Esophagus muscularis mucosa (tissue), 4 donors: ENCODE data around the gene IRX5.

Experiments
- EP300 ChIP-seq: sonication (generic); formaldehyde crosslinking; IDR thresholded peaks from one replicate; pipeline ENCODE4 v1.6.1; 2017; ENCODE audit warnings: antibody characterized with exemption
- POLR2A ChIP-seq: fragments of 450-650 bp; IDR thresholded peaks from one replicate; pipeline ENCODE4 v1.6.1; 2017; ENCODE audit warnings: antibody characterized with exemption, moderate library complexity, mild to moderate bottlenecking, low read depth
- POLR2AphosphoS5 ChIP-seq, 2 donors: sonication (generic); formaldehyde crosslinking; IDR thresholded peaks; one replicate each; pipeline ENCODE4 v1.6.1; 2017; ENCODE audit warnings: antibody characterized with exemption in 2 of 2
- TF ChIP-seq, protein P1 (sequence below), 3 experiments: fragments of 200-600 bp in 2 of 3; fragments of 450-650 bp in 1 of 3; sonication (generic) in 2 of 3; IDR thresholded peaks; one replicate each; pipeline ENCODE4 v1.5.1; 2017 to 2019; ENCODE audit warnings: antibody characterized with exemption in 3 of 3, mild to moderate bottlenecking in 2 of 3, moderate library complexity in 1 of 3

DNA sequence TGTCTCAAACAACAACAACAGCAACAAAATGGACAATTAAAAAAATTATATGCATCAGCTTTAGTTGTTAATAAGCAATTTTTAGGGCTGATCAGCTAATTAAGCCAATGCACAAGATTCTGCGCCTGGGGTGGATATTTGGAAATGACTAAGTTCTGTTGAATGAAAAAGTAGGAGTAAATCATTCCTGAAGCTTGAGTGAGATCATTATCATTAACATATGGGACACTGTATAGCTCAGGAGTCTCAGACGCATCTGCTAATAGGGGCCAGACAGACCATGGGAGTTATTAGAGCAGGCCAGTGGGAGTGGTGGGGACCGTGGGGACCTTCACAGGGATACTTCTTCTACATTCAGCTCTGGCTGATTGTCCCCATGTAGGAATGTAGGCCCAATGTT lies 22.8 kb downstream of the IRX5 start:
- TF ChIP-seq POLR2A (no peak), EP300 (no peak), POLR2AphosphoS5 (IDR thresholded peaks at IDR 0.05) (no peak)
- TF ChIP-seq, protein P1, sequence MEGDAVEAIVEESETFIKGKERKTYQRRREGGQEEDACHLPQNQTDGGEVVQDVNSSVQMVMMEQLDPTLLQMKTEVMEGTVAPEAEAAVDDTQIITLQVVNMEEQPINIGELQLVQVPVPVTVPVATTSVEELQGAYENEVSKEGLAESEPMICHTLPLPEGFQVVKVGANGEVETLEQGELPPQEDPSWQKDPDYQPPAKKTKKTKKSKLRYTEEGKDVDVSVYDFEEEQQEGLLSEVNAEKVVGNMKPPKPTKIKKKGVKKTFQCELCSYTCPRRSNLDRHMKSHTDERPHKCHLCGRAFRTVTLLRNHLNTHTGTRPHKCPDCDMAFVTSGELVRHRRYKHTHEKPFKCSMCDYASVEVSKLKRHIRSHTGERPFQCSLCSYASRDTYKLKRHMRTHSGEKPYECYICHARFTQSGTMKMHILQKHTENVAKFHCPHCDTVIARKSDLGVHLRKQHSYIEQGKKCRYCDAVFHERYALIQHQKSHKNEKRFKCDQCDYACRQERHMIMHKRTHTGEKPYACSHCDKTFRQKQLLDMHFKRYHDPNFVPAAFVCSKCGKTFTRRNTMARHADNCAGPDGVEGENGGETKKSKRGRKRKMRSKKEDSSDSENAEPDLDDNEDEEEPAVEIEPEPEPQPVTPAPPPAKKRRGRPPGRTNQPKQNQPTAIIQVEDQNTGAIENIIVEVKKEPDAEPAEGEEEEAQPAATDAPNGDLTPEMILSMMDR (IDR thresholded peaks at IDR 0.05) = no peak
